NCI-H2171 (cell line): ENCODE measurements around the gene KCNH4.
A peak's percentile ranks its signal among the peaks of the same experiment; 100 is the strongest.

Source experiments
- DNase-seq: peaks from one replicate; lab custom pipeline; 2025; lab: John Stamatoyannopoulos, UW

The KCNH4 gene

GRCh38 chr17:42117397-42118125 is 63.4 kb downstream of the KCNH4 start:
- DNase-seq: no peak

GRCh38 chr17:42116705-42117396 is 64.1 kb downstream of the KCNH4 start:
- peak; percentile 55 for DNase-seq

- DNase-seq: no peak
Measured at GRCh38 chr17:42114118-42114517, 66.8 kb downstream of the KCNH4 start.

- DNase-seq: no peak
Measured at GRCh38 chr17:42113293-42114069, 67.5 kb downstream of the KCNH4 start.

GRCh38 chr17:42112552-42113176 is 68.3 kb downstream of the KCNH4 start, which contains the start of gene DHX58:
Gene DHX58 (minus strand): TSS chr17:42112714. CDS start chr17:42111892, 822 bp downstream.
- DNase-seq: peak; percentile 10

GRCh38 chr17:42111871-42112551 is 68.9 kb downstream of the KCNH4 start:
- DNase-seq: no peak

GRCh38 chr17:42111265-42111636 is 69.7 kb downstream of the KCNH4 start:
- no peak for DNase-seq

- no peak for DNase-seq
Measured at GRCh38 chr17:42110301-42111264, 70.4 kb downstream of the KCNH4 start.

- DNase-seq: no peak
Measured at GRCh38 chr17:42109086-42109485, 71.9 kb downstream of the KCNH4 start.

- DNase-seq: peak; percentile 96
Measured at GRCh38 chr17:42107597-42108576, 73.1 kb downstream of the KCNH4 start.

- no peak for DNase-seq
Measured at GRCh38 chr17:42107124-42107523, 73.8 kb downstream of the KCNH4 start.
